ENCODE results near the gene RUNX2. TPM values are rescaled to one million over a fixed set of nuclear protein-coding genes. Genes with fewer than 3 reads are reported as not detected.

The RUNX2 gene
- total and polyA plus RNA-seq, 10 of the 15 experiments (the other 5 are each of a cell fraction or from before 2014, with no cell fraction given) = 0.01 to 0.77 (median 0.15) TPM; not detected in 3

DNA sequence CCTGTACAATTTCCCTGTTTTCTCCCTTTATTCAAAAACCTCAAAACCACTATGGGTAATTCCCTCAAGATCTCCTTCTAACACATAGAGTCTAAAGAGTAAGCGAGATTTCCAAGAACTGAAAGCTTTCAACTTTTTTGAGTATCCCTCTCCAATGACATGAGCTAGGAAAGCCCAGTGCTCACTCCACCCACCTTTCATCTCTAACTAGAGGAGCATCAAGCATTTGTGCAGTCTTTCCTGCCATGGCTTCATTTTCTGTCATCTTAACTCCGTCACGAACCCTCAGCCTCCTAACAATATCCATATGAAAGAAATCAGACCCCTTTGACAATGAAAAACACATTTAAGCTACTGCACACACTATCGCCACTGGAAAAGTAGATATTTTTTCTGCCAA lies 141.5 kb downstream of the RUNX2 start:
- no peaks in the 10 kb centered on the region for H3K9me3 ChIP-seq (replicated peaks; ENCODE audit: control insufficient read depth, insufficient read depth, low read length)
- H3K27me3 ChIP-seq (replicated peaks in 1 of 2; ENCODE audit: control insufficient read depth in 2 of 2, insufficient read depth in 2 of 2, low read length in 1 of 2) = no peaks in the 10 kb centered on the region; a peak in 2 of 4 replicates
- DNase-seq (ENCODE audit: low read depth, low spot score) (no peak), FAIRE-seq (no peak), ATAC-seq (no peak)
- BruUV-seq (replicated peaks) = no TSS peak
- in situ Hi-C loops (cut with MboI) = no loop called here
- H3K79me2 ChIP-seq (ENCODE audit: control insufficient read depth, insufficient read depth, low read length) = no peaks in the 10 kb centered on the region
- no peaks in the 10 kb centered on the region for H4K20me1 ChIP-seq (ENCODE audit: control insufficient read depth, insufficient read depth)
- POLR2A ChIA-PET = no interaction called here
- SMC1A ChIA-PET (ENCODE audit: uncharacterized antibody, unreplicated experiment) = interaction anchor here (1.0 kb wide), 3 partner anchors 9 to 17 kb away, joined by 3 to 4 read pairs (median 3); no protein-coding TSS in a partner anchor
- H3K4me3 ChIP-seq = no peak overlapping the region
- RAD21 ChIA-PET (ENCODE audit: unreplicated experiment) = no interaction called here
- no peaks in the 10 kb centered on the region for H3K4me1 ChIP-seq (ENCODE audit: control insufficient read depth, insufficient read depth, low read length)
- no peak overlapping the region for H3K4me2 ChIP-seq (ENCODE audit: control insufficient read depth, insufficient read depth)
- WGBS (ENCODE audit: insufficient coverage, insufficient replicate concordance, low lambda C conversion rate, missing lambda C conversion rate) = 61% methylated on average over 4 of the region's 4 CpGs
- no peak overlapping the region for H2AFZ ChIP-seq (ENCODE audit: control insufficient read depth, low read depth, low read length)
- CTCF ChIA-PET = interaction anchor here (0.7 kb wide), 1 partner anchor 245 kb away, joined by 3 read pairs; no protein-coding TSS in a partner anchor
- no peaks in the 10 kb centered on the region for H3K36me3 ChIP-seq (ENCODE audit: control insufficient read depth in 2 of 2, insufficient read depth in 2 of 2, low read length in 1 of 2)
- TF ChIP-seq, protein P1, sequence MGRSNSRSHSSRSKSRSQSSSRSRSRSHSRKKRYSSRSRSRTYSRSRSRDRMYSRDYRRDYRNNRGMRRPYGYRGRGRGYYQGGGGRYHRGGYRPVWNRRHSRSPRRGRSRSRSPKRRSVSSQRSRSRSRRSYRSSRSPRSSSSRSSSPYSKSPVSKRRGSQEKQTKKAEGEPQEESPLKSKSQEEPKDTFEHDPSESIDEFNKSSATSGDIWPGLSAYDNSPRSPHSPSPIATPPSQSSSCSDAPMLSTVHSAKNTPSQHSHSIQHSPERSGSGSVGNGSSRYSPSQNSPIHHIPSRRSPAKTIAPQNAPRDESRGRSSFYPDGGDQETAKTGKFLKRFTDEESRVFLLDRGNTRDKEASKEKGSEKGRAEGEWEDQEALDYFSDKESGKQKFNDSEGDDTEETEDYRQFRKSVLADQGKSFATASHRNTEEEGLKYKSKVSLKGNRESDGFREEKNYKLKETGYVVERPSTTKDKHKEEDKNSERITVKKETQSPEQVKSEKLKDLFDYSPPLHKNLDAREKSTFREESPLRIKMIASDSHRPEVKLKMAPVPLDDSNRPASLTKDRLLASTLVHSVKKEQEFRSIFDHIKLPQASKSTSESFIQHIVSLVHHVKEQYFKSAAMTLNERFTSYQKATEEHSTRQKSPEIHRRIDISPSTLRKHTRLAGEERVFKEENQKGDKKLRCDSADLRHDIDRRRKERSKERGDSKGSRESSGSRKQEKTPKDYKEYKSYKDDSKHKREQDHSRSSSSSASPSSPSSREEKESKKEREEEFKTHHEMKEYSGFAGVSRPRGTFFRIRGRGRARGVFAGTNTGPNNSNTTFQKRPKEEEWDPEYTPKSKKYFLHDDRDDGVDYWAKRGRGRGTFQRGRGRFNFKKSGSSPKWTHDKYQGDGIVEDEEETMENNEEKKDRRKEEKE (IDR thresholded peaks at IDR 0.05) = no peak
- TF ChIP-seq ESRRA (IDR thresholded peaks at IDR 0.05; ENCODE audit: low read length) = no peak
- TF ChIP-seq EP300 (IDR thresholded peaks at IDR 0.05; ENCODE audit: borderline replicate concordance in 1 of 2, control insufficient read depth in 1 of 2, low read depth in 2 of 2, low read length in 2 of 2) = no peak
- TF ChIP-seq RCOR1 (conservative IDR thresholded peaks at IDR 0.05; ENCODE audit: low read depth, low read length) = no peak
- no peak for TF ChIP-seq ASH2L (IDR thresholded peaks at IDR 0.05; ENCODE audit: borderline replicate concordance, low read depth)
- no peak for TF ChIP-seq MTA3 (IDR thresholded peaks at IDR 0.05; ENCODE audit: borderline replicate concordance, low read length)
- H3K9ac ChIP-seq (ENCODE audit: control insufficient read depth, insufficient read depth, low read length) = no peak overlapping the region
- intact Hi-C loops (cut with micrococcal nuclease; ENCODE audit: unreplicated experiment) = no loop called here
- H3K27ac ChIP-seq (ENCODE audit: control insufficient read depth, insufficient read depth) = no peak overlapping the region
